Measurements from ENCODE around the gene NRL. TPM values are rescaled to one million over a fixed set of nuclear protein-coding genes. Genes with fewer than 3 reads are reported as not detected.

The NRL gene
- total RNA-seq: 10 to 100 TPM in 2 of 4 donors, 1 to 10 TPM in 2; 2.1 to 11.7 (median 8.4) TPM

- DNase-seq: peak; percentile 99
- Histone ChIP-seq H3K4me3 (replicated peaks in 1 of 3) (peak within 1 kb of the TSS; percentile 63 to 97 (median 90)), H3K27me3 (no peaks in the 10 kb centered on the region), H3K9me3 (no peaks in the 10 kb centered on the region), H3K27ac (peak within 1 kb of the TSS; percentile 98 to 100 (median 99)), H3K36me3 (peaks cover 16 to 25% of the 10 kb centered on the region in 2 donors), H3K4me1 (peaks cover 13 to 14% of the 10 kb centered on the region in 2 donors)
- intact Hi-C loops (cut with DNase I): no loop called here
- WGBS, 2 donors: 0% methylated on average over 32 to 45 of the region's 65 CpGs
- TF ChIP-seq CTCF (IDR thresholded peaks at IDR 0.05) (no peak), POLR2A (IDR thresholded peaks at IDR 0.05) (peak; percentile 41 to 66)
Observed at GRCh38 chr14:24114532-24115421, at the start of gene NRL, which contains the start of gene DCAF11. TSS of gene NRL (minus strand) at chr14:24114949. CDS start at chr14:24082848, 32,101 bp downstream. TSS of gene DCAF11 (plus strand) at chr14:24114777. CDS start at chr14:24115595, 818 bp downstream.

GRCh38 chr14:24162093-24162492 lies 47.3 kb upstream of the NRL start:
- no peak for DNase-seq
- Histone ChIP-seq H3K27ac (peak overlapping the region; percentile 92 to 97 (median 97)), H3K9me3 (no peaks in the 10 kb centered on the region), H3K4me3 (replicated peaks in 1 of 3) (peak overlapping the region in 2 of 3 donors; percentile 52 to 58), H3K36me3 (peaks cover 54 to 56% of the 10 kb centered on the region in 2 donors), H3K4me1 (peaks cover 18 to 27% of the 10 kb centered on the region in 2 donors), H3K27me3 (no peaks in the 10 kb centered on the region)
- WGBS, 2 donors: 65 to 73% methylated on average over 8 of the region's 8 CpGs
- TF ChIP-seq POLR2A (IDR thresholded peaks at IDR 0.05): no peak
- no peak for TF ChIP-seq CTCF (IDR thresholded peaks at IDR 0.05)
- intact Hi-C loops (cut with DNase I): no loop called here

- TF ChIP-seq CTCF (IDR thresholded peaks at IDR 0.05) (peak; percentile 89 to 98 (median 94)), POLR2A (IDR thresholded peaks at IDR 0.05) (peak in 1 of 2 donors; percentile 82)
- WGBS, 2 donors: 2% methylated on average over 10 to 12 of the region's 12 CpGs
- H3K27ac ChIP-seq: peak within 1 kb of the TSS; percentile 92 to 97 (median 97)
Observed at GRCh38 chr14:24160850-24161804, 46.4 kb upstream of the NRL start, which contains the start of gene IRF9. TSS of gene IRF9 (plus strand) at chr14:24161265. CDS start at chr14:24162145, 880 bp downstream.

GRCh38 chr14:24160499-24160849 lies 45.7 kb upstream of the NRL start:
- DNase-seq: no peak
- H3K4me3 ChIP-seq (replicated peaks in 1 of 3): no peak overlapping the region
- peaks cover 18 to 27% of the 10 kb centered on the region in 2 donors for H3K4me1 ChIP-seq
- H3K36me3 ChIP-seq: peaks cover 49 to 56% of the 10 kb centered on the region in 2 donors
- no peaks in the 10 kb centered on the region for H3K27me3 ChIP-seq
- TF ChIP-seq CTCF (IDR thresholded peaks at IDR 0.05) (no peak), POLR2A (IDR thresholded peaks at IDR 0.05) (no peak)
- WGBS, 2 donors: 89 to 94% methylated on average over 4 of the region's 4 CpGs
- peak overlapping the region; percentile 56 to 97 (median 97) for H3K27ac ChIP-seq
- intact Hi-C loops (cut with DNase I): no loop called here
- no peaks in the 10 kb centered on the region for H3K9me3 ChIP-seq

More at GRCh38 chr14:24160850-24161804, 46.4 kb upstream of the NRL start, which contains the start of gene IRF9:
- intact Hi-C loops (cut with DNase I): no loop called here
- peaks cover 18 to 27% of the 10 kb centered on the region in 2 donors for H3K4me1 ChIP-seq
- peak; percentile 99 for DNase-seq
- H3K27me3 ChIP-seq: no peaks in the 10 kb centered on the region
- H3K9me3 ChIP-seq: no peaks in the 10 kb centered on the region
- H3K36me3 ChIP-seq: peaks cover 52 to 56% of the 10 kb centered on the region in 2 donors
- peak within 1 kb of the TSS; percentile 4 to 58 (median 52) for H3K4me3 ChIP-seq (replicated peaks in 1 of 3)
